Measurements from ENCODE around the gene RNF34.

Gene RNF34

DNA sequence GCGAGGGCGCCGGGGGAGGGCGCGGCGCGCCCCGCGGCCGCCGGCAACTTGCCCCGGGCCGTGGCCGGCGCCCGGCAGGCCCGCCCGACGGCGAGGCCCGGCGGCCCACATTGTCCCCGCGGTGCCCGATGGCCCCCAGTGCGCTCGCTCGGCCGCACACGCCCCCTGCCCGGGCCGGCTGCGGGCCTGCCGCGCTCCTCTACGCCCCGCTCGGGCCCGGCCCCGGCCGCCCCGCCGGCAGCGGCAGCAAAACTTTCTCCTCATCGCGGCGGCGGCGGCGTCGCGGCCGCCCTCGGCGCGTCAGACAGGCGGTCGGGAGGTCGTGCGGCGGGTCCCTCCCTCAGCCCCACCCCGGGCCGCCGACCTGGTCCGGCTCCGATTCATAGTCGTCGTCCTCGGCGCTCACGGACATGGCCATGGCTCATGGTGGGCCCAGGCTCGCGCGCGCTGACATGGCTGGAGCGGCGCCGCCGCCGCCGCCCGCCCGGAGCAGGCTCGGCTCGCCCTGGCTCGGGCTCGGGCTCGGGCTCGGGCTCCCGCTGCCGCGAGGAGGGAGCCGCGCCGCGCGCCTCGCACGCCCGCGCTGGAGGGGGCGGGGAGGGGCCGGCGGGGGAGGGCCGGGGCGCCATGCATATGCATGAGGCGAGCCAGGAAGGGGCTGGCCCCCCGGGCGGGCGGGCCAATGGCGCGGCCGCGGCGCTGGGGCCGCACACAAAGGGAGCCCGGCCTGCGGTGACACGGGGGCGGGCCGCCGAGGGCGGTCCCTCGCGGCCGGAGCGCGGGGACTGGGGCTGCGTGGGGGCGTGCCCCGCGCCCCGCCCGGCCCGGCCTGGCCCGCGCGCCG, 67.1 kb downstream of the RNF34 start:
- peak; percentile 93 for DNase-seq (ENCODE audit: low read depth)

DNA sequence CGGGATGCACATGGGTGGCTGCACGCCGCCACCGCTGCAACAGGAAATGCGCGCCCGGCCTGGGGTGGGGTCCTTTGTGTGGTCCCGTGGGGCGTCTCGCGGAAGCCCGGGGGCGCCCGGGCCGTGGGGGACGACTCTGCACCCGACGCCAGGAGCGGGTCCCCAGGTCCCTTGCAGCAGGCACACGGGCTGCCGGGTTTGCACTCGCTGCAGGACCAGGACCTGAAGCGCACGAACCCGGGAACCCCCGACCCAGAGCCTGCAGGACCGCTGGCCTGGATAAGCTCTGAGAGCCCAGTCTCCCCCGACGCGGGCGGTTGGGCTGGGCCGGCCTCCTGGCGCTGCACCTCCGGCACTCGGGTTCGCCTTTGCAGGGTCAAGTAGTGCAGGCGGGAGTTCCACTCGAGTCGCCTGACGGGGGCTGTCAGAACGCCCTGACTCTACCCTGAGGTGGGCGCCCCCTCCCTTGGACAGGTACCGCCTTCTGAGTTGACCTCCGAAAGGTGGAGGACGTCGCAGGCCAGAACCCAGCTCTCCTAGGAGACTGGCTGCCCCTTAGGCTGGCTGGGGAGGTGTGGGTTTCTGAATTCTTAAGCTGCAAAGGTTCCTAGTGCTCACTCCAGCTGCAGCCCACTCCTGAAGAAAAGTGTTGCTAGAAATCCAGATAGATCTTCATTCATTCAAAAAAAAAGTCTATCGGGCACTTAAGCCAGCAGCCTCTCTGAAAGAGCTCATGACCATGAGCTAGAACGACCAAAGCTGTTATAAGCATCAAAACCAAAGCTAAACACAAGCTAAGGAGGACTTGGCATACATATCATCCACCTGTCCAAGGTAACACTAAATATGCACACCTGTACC, 68.0 kb downstream of the RNF34 start:
- DNase-seq (ENCODE audit: low read depth): no peak

DNA sequence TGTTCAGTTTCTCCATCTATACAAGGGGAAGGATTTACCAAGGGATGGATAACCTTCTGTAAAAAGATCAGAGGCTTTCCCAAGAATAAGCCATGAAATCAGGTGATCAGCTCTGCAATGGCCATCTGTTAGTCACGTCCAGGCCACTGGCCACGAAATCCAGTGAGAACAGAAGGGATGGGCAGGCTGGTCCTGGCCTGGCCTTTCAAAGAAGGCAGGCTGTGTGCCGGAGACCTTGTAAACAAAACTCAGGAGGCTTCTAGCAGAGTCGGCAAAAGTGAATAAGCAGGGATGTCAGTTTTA, 68.5 kb downstream of the RNF34 start:
- no peak for DNase-seq (ENCODE audit: low read depth)

DNA sequence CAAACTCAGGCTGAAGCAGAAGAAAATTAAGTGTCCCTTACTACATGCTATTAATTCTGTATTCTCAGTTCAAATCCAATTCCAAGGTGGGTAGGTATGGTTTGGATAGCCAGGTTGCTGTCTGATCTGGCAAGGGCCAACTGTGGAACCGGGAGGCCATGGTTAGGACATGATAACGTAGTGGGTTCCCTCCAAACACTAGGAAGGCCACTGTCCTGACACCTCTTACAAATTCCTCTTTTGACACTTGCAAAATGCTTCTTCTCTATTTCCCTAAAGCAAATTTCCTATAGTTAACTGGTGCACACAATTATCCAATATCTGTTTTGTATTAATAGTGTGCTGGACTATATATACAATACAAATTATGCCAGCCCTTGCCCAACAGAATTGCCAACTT, 70.8 kb downstream of the RNF34 start:
- DNase-seq (ENCODE audit: low read depth): no peak

DNA sequence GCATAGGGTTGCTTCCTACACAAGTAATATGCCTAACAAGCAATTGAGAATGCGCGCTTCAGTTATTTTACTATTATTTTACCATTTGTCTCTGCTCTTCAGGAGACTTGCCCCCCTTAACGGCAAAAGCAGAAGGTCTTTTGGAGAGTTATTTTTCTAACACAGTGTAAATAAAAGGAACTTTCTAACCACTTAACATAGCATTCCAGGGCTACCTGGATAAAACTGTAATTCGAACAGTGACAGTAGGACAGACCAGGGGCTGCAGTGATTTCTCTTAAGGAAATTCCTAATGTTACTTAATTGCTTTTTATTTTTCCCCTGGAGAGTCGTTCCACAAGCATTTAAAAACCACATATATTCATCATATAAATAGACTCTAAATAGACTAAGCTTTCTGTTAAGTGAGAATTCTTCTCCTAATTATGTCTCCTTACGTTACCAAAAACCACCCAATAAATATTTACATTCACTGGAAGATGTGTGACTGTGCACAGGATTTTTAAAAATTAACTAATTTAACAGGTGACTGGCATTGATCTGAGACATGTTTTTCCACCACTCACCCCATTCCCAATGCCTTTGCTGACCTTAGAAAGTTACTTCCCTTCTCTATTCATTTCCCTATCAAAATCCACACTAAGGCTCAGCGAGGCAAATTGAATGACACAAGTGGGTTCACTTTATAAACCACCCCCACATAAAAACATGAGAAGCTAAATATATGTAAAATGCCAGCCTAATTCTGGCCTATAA, 72.4 kb downstream of the RNF34 start:
- no peak for DNase-seq (ENCODE audit: low read depth)

Measured in EH (cell line).